ENCODE measurements around the gene SYT7. TPM values are rescaled to one million over a fixed set of nuclear protein-coding genes. Genes with fewer than 3 reads are reported as not detected.

Gene SYT7
- total and polyA plus RNA-seq, 2 of the 8 experiments (the other 6 are each of a cell fraction or from before 2014, with no cell fraction given) = 9.6 to 10.5 TPM

- TF ChIP-seq KDM5A (IDR thresholded peaks at IDR 0.05; ENCODE audit: low read length) = no peak
- TF ChIP-seq HDAC6 (IDR thresholded peaks at IDR 0.05; ENCODE audit: low read depth, low read length) = no peak
- TF ChIP-seq RXRA (IDR thresholded peaks at IDR 0.05; ENCODE audit: insufficient read depth, low read depth, low read length) = no peak
- TF ChIP-seq HDAC2 (IDR thresholded peaks at IDR 0.05; ENCODE audit: borderline replicate concordance in 1 of 2, low read depth in 2 of 2, low read length in 2 of 2) = no peak
- no peak for TF ChIP-seq RBBP5 (IDR thresholded peaks at IDR 0.05; ENCODE audit: borderline replicate concordance, low read depth, low read length)
These were observed 42.3 kb downstream of the SYT7 start (continued) for GRCh38 chr11:61538636-61538961.

Measured in H1 (cell line).